Peyer's patch (tissue), 4 donors: Measurements from ENCODE around the gene KAT2A. TPM values are rescaled to one million over a fixed set of nuclear protein-coding genes. Genes with fewer than 3 reads are reported as not detected.

ENCODE experiments used
- DNase-seq, 3 donors: peaks; one replicate each; pipeline ENCODE4 v3.0.0-alpha.2; 2017 to 2019
- H3K27ac ChIP-seq, 4 donors: fragments of 200-600 bp; sonication (generic); one replicate each; pipeline ENCODE4 v1.5.1; 2016 to 2019
- H3K27me3 ChIP-seq, 2 donors: fragments of 200-600 bp; sonication (generic); one replicate each; pipeline ENCODE4 v1.5.1; 2019
- H3K36me3 ChIP-seq, 3 donors: fragments of 200-600 bp; sonication (generic); one replicate each; pipeline ENCODE4 v1.5.1; 2016 to 2019
- H3K4me1 ChIP-seq, 4 donors: fragments of 200-600 bp; sonication (generic); one replicate each; pipeline ENCODE4 v1.5.1; 2016 to 2019
- H3K4me3 ChIP-seq, 4 donors: fragments of 200-600 bp; sonication (generic); 1 replicate in 3 of 4; 2 replicates in 1 of 4; pipeline ENCODE4 v1.5.1; 2016 to 2019; ENCODE audit warnings: mild to moderate bottlenecking in 1 of 4
- H3K9me3 ChIP-seq, 4 donors: fragments of 200-600 bp; sonication (generic); one replicate each; pipeline ENCODE4 v1.5.1; 2016 to 2019; ENCODE audit warnings: mild to moderate bottlenecking in 1 of 4
- POLR2A ChIP-seq, 2 donors: fragments of 450-650 bp; IDR thresholded peaks; one replicate each; pipeline ENCODE4 v1.5.1; 2017; ENCODE audit warnings: antibody characterized with exemption in 2 of 2, mild to moderate bottlenecking in 2 of 2, moderate library complexity in 2 of 2
- total RNA-seq, 4 donors: library from RNA; depleted of rRNA; stranded (reverse); fragments of >200 nt; gene quantifications; one replicate each; pipeline ENCODE4 v1.1.0, GENCODE V29; 2016
- TF ChIP-seq, protein P1 (sequence below), 6 experiments: fragments of 450-650 bp in 4 of 6; fragments of 200-600 bp in 2 of 6; sonication (generic) in 1 of 6; IDR thresholded peaks; one replicate each; pipeline ENCODE4 v1.5.1; 2017 to 2019; ENCODE audit warnings: antibody characterized with exemption in 6 of 6, mild to moderate bottlenecking in 3 of 6, moderate library complexity in 1 of 6

The KAT2A gene
- total RNA-seq, 4 donors from 2014 or later, result 9.8 to 172 (median 38.4) TPM

- TF ChIP-seq POLR2A (IDR thresholded peaks at IDR 0.05), result no peak
- TF ChIP-seq, protein P1, sequence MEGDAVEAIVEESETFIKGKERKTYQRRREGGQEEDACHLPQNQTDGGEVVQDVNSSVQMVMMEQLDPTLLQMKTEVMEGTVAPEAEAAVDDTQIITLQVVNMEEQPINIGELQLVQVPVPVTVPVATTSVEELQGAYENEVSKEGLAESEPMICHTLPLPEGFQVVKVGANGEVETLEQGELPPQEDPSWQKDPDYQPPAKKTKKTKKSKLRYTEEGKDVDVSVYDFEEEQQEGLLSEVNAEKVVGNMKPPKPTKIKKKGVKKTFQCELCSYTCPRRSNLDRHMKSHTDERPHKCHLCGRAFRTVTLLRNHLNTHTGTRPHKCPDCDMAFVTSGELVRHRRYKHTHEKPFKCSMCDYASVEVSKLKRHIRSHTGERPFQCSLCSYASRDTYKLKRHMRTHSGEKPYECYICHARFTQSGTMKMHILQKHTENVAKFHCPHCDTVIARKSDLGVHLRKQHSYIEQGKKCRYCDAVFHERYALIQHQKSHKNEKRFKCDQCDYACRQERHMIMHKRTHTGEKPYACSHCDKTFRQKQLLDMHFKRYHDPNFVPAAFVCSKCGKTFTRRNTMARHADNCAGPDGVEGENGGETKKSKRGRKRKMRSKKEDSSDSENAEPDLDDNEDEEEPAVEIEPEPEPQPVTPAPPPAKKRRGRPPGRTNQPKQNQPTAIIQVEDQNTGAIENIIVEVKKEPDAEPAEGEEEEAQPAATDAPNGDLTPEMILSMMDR (IDR thresholded peaks at IDR 0.05), result no peak
- Histone ChIP-seq H3K9me3 (no peaks in the 10 kb centered on the region), H3K27me3 (no peaks in the 10 kb centered on the region), H3K36me3 (peaks cover 0 to 19% (median 0%) of the 10 kb centered on the region in 3 donors), H3K4me1 (peaks cover 0 to 64% (median 25%) of the 10 kb centered on the region in 4 donors), H3K27ac (peak overlapping the region in 2 of 4 donors; percentile 21 to 22), H3K4me3 (no peak overlapping the region)
- peak in 1 of 3 donors; percentile 40 for DNase-seq
These were observed 17.8 kb upstream of the KAT2A start for GRCh38 chr17:42138749-42139492.

DNA sequence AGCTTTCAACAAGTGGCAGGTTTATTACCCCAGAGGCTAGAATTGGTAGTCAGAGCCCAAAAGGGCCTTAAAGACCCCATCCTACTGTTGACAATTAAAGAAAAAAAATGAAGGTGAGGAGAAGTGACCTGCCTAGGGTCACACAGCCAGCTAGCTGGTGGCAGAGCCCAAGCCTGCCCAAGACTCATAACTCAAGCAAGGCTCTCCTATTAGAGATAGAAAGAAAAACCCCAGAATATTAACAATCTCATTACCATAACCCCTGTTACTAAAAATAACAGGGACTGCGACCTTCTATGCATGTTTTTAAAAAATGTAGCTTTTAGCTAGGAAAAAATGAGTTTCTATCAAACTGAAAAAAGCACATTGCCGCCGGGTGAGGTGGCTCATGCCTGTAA, 15.5 kb upstream of the KAT2A start:
- peak overlapping the region; percentile 66 to 86 (median 80) for H3K27ac ChIP-seq
- H3K9me3 ChIP-seq, result no peaks in the 10 kb centered on the region
- peaks cover 3 to 71% (median 43%) of the 10 kb centered on the region in 4 donors for H3K4me1 ChIP-seq
- TF ChIP-seq POLR2A (IDR thresholded peaks at IDR 0.05), result no peak
- TF ChIP-seq, protein P1 (IDR thresholded peaks at IDR 0.05), result no peak
- peak overlapping the region in 2 of 4 donors; percentile 21 to 31 for H3K4me3 ChIP-seq
- DNase-seq, result no peak
- peaks cover 0 to 18% (median 0%) of the 10 kb centered on the region in 3 donors for H3K36me3 ChIP-seq
- H3K27me3 ChIP-seq, result no peaks in the 10 kb centered on the region

DNA sequence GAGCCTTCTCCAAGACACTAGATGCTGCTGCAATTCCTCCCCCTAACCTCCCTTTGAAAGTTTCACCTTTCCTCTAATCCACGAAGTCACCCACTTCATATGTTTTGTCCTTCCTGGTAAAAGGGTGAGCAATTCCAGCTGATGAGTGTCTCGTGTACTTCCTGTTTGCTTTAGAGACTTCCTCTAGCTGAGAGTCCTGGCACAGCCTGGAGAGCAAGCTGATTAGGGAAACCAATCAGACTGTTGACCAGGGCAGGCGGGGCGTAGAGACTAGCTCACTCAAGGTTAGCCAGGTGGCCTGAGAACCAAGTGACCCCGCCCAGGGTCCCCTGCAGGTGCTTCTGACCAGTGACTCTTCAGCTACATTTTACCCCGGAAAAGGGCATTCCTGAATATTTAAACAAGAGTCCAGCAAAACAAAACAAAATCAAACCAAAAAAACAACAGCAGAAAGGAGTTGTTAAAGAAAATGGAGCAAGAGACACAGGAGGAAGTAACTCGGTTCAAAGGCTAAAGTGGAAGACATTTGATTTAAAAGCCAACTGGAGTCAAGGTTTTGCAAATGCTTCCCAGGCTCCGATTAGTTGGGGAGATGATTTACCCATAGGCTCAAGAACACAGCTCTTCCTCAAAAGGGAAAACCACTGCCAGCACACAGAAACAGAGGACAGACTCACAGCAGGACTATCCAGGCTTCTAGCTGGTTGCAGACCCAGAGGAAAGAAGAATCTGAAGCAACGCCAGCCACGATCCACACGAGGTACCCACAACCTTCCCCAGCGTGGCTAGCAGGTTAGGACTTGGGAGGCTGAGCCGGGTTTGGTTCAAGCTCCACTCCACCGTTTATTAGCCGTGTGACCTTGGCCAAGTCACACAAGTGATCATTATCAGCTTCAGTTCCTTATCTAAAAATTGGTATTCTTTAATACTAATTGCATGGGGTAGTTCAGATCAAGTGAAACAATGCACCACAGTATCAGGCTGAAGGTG, 14.8 kb upstream of the KAT2A start:
- peaks cover 0 to 13% (median 0%) of the 10 kb centered on the region in 3 donors for H3K36me3 ChIP-seq
- DNase-seq, result peak; percentile 66 to 93 (median 85)
- H3K27ac ChIP-seq, result peak overlapping the region; percentile 66 to 86 (median 80)
- peak; percentile 24 to 48 for TF ChIP-seq POLR2A (IDR thresholded peaks at IDR 0.05)
- TF ChIP-seq, protein P1 (IDR thresholded peaks at IDR 0.05), result peak in 1 of 6 experiments; percentile 6
- peak overlapping the region in 2 of 4 donors; percentile 21 to 31 for H3K4me3 ChIP-seq
- no peaks in the 10 kb centered on the region for H3K27me3 ChIP-seq
- peaks cover 3 to 75% (median 44%) of the 10 kb centered on the region in 4 donors for H3K4me1 ChIP-seq
- H3K9me3 ChIP-seq, result no peaks in the 10 kb centered on the region

GRCh38 chr17:42135151-42135550, 14.0 kb upstream of the KAT2A start:
- Histone ChIP-seq H3K4me3 (peak overlapping the region in 1 of 4 donors; percentile 31), H3K9me3 (no peaks in the 10 kb centered on the region), H3K27ac (peak overlapping the region; percentile 66 to 86 (median 80)), H3K36me3 (peaks cover 0 to 16% (median 0%) of the 10 kb centered on the region in 3 donors), H3K27me3 (no peaks in the 10 kb centered on the region), H3K4me1 (peaks cover 3 to 84% (median 44%) of the 10 kb centered on the region in 4 donors)
- DNase-seq, result no peak
- TF ChIP-seq, protein P1 (IDR thresholded peaks at IDR 0.05), result no peak
- no peak for TF ChIP-seq POLR2A (IDR thresholded peaks at IDR 0.05)

DNA sequence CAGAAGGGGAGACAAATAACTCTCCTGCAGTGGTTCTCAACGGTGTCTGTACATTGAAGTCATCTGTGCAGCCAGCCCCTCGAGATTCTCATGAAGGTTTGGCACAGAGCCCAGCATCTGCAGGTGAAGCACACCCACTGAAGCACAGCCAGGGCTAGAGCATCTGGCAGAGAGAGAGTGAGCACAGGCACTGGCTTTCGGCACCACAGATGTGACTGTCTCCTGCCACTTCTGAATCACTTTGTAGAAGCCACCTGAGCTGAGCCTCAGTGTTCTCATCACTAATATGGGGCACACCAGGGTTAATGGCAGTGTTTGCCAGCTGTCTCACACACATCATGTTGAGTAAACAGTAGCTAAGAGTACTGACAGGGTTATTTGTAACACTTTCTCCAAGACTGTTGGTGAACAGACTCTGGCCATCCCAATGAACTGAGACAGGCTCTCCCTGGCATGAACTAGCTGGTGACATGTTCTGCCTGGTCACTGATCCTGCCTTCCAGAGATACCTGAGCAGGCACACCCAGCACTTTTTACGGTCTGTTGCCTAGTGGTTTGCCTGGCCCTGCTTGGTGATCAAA, 12.4 kb upstream of the KAT2A start:
- Histone ChIP-seq H3K9me3 (no peaks in the 10 kb centered on the region), H3K36me3 (peaks cover 0 to 28% (median 2%) of the 10 kb centered on the region in 3 donors), H3K4me1 (peaks cover 3 to 79% (median 42%) of the 10 kb centered on the region in 4 donors), H3K4me3 (no peak overlapping the region), H3K27me3 (no peaks in the 10 kb centered on the region), H3K27ac (peak overlapping the region; percentile 75 to 86 (median 77))
- TF ChIP-seq POLR2A (IDR thresholded peaks at IDR 0.05), result no peak
- TF ChIP-seq, protein P1 (IDR thresholded peaks at IDR 0.05), result no peak
- peak; percentile 49 to 93 (median 92) for DNase-seq
